T-helper 17 cell (primary cell): Measurements from ENCODE around the gene CFAP74. TPM values are rescaled to one million over a fixed set of nuclear protein-coding genes. Genes with fewer than 3 reads are reported as not detected.

Source experiments
- ATAC-seq: fragments of 150-1000 bp; cut with Tn5 transposase; 2 replicates; pipeline ENCODE4 v1.10.0; 2021; ENCODE audit warnings: mild to moderate bottlenecking, moderate library complexity
- DNase-seq, 3 donors: peaks; one replicate each; pipeline versions ENCODE4 v3.0.0 to v3.0.0-alpha.2; 2020 to 2021
- H3K9me3 ChIP-seq: one replicate; pipeline ENCODE4 v1.7.0; 2013; ENCODE audit warnings: low read length, mild to moderate bottlenecking; ENCODE audit not compliant: control insufficient read depth, poor library complexity, severe bottlenecking
- H3K27ac Mint-ChIP-seq: one replicate; pipeline ENCODE4 v1.8.0; 2022; ENCODE audit warnings: mild to moderate bottlenecking, moderate library complexity, mixed read lengths
- H3K27me3 Mint-ChIP-seq: one replicate; pipeline ENCODE4 v1.8.0; 2022; ENCODE audit warnings: mixed read lengths
- H3K36me3 Mint-ChIP-seq: one replicate; pipeline ENCODE4 v1.8.0; 2022; ENCODE audit warnings: low read depth, mixed read lengths
- H3K4me1 Mint-ChIP-seq: one replicate; pipeline ENCODE4 v1.8.0; 2022; ENCODE audit warnings: mild to moderate bottlenecking, mixed read lengths
- H3K4me3 Mint-ChIP-seq: one replicate; pipeline ENCODE4 v1.8.0; 2022; ENCODE audit warnings: mild to moderate bottlenecking, moderate library complexity, mixed read lengths
- total RNA-seq, 4 donors: library from RNA in 2 of 4; stranded (reverse) in 2 of 4; gene quantifications; one replicate each; pipeline ENCODE4 v1.2.3 and lab custom pipeline; 2022 to 2026

The CFAP74 gene
- total RNA-seq, 2 donors from 2014 or later = not detected

- DNase-seq (no peak), ATAC-seq (no peak)
- Mint-ChIP-seq H3K4me1 (no peaks in the 10 kb centered on the region), H3K36me3 (no peaks in the 10 kb centered on the region), H3K27me3 (peaks cover 4% of the 10 kb centered on the region), H3K4me3 (no peak overlapping the region), H3K27ac (no peak overlapping the region)
- no peaks in the 10 kb centered on the region for H3K9me3 ChIP-seq
These were observed 28.3 kb upstream of the CFAP74 start for GRCh38 chr1:2031546-2032540.

GRCh38 chr1:2030076-2030871, 26.7 kb upstream of the CFAP74 start:
- no peak for DNase-seq
- no peaks in the 10 kb centered on the region for H3K36me3 Mint-ChIP-seq
- no peak overlapping the region for H3K4me3 Mint-ChIP-seq
- H3K27ac Mint-ChIP-seq = no peak overlapping the region
- H3K9me3 ChIP-seq = no peaks in the 10 kb centered on the region
- H3K27me3 Mint-ChIP-seq = peaks cover 8% of the 10 kb centered on the region
- no peaks in the 10 kb centered on the region for H3K4me1 Mint-ChIP-seq
- no peak for ATAC-seq

GRCh38 chr1:2029561-2029960, 26.0 kb upstream of the CFAP74 start:
- Mint-ChIP-seq H3K4me3 (no peak overlapping the region), H3K36me3 (no peaks in the 10 kb centered on the region), H3K4me1 (no peaks in the 10 kb centered on the region), H3K27me3 (peaks cover 8% of the 10 kb centered on the region), H3K27ac (no peak overlapping the region)
- H3K9me3 ChIP-seq = no peaks in the 10 kb centered on the region
- DNase-seq (no peak), ATAC-seq (no peak)

- Mint-ChIP-seq H3K27ac (no peak overlapping the region), H3K4me1 (no peaks in the 10 kb centered on the region), H3K36me3 (no peaks in the 10 kb centered on the region), H3K4me3 (no peak overlapping the region), H3K27me3 (peaks cover 7% of the 10 kb centered on the region)
- no peak for DNase-seq
- H3K9me3 ChIP-seq = no peaks in the 10 kb centered on the region
- ATAC-seq = no peak
These were observed 25.4 kb upstream of the CFAP74 start for GRCh38 chr1:2028870-2029560.

GRCh38 chr1:2027961-2028583, 24.5 kb upstream of the CFAP74 start:
- ATAC-seq = no peak
- no peaks in the 10 kb centered on the region for H3K9me3 ChIP-seq
- Mint-ChIP-seq H3K27me3 (peaks cover 17% of the 10 kb centered on the region), H3K36me3 (no peaks in the 10 kb centered on the region), H3K4me1 (no peaks in the 10 kb centered on the region), H3K4me3 (no peak overlapping the region), H3K27ac (no peak overlapping the region)
- DNase-seq = no peak

GRCh38 chr1:2025491-2025981, 21.9 kb upstream of the CFAP74 start:
- no peaks in the 10 kb centered on the region for H3K9me3 ChIP-seq
- H3K4me3 Mint-ChIP-seq = no peak overlapping the region
- no peaks in the 10 kb centered on the region for H3K36me3 Mint-ChIP-seq
- DNase-seq (no peak), ATAC-seq (no peak)
- no peaks in the 10 kb centered on the region for H3K4me1 Mint-ChIP-seq
- peaks cover 37% of the 10 kb centered on the region for H3K27me3 Mint-ChIP-seq
- no peak overlapping the region for H3K27ac Mint-ChIP-seq

GRCh38 chr1:2024887-2025286, 21.3 kb upstream of the CFAP74 start:
- ATAC-seq (no peak), DNase-seq (no peak)
- H3K9me3 ChIP-seq = no peaks in the 10 kb centered on the region
- H3K27ac Mint-ChIP-seq = no peak overlapping the region
- no peak overlapping the region for H3K4me3 Mint-ChIP-seq
- no peaks in the 10 kb centered on the region for H3K36me3 Mint-ChIP-seq
- H3K27me3 Mint-ChIP-seq = peaks cover 43% of the 10 kb centered on the region
- H3K4me1 Mint-ChIP-seq = peaks cover under 1% of the 10 kb centered on the region

GRCh38 chr1:2024451-2024850, 20.9 kb upstream of the CFAP74 start:
- DNase-seq (no peak), ATAC-seq (no peak)
- Mint-ChIP-seq H3K36me3 (no peaks in the 10 kb centered on the region), H3K4me3 (no peak overlapping the region), H3K4me1 (peaks cover 2% of the 10 kb centered on the region), H3K27me3 (peaks cover 46% of the 10 kb centered on the region), H3K27ac (no peak overlapping the region)
- no peaks in the 10 kb centered on the region for H3K9me3 ChIP-seq

GRCh38 chr1:2023187-2023586, 19.6 kb upstream of the CFAP74 start:
- Mint-ChIP-seq H3K36me3 (no peaks in the 10 kb centered on the region), H3K4me3 (no peak overlapping the region), H3K4me1 (peaks cover 6% of the 10 kb centered on the region), H3K27me3 (peaks cover 51% of the 10 kb centered on the region), H3K27ac (no peak overlapping the region)
- ATAC-seq (no peak), DNase-seq (no peak)
- H3K9me3 ChIP-seq = no peaks in the 10 kb centered on the region

GRCh38 chr1:2022063-2022770, 18.6 kb upstream of the CFAP74 start:
- no peaks in the 10 kb centered on the region for H3K9me3 ChIP-seq
- Mint-ChIP-seq H3K4me1 (peaks cover 6% of the 10 kb centered on the region), H3K27me3 (peaks cover 60% of the 10 kb centered on the region), H3K27ac (no peak overlapping the region), H3K36me3 (no peaks in the 10 kb centered on the region), H3K4me3 (no peak overlapping the region)
- ATAC-seq (no peak), DNase-seq (no peak)

- no peaks in the 10 kb centered on the region for H3K9me3 ChIP-seq
- H3K27me3 Mint-ChIP-seq = peaks cover 67% of the 10 kb centered on the region
- no peaks in the 10 kb centered on the region for H3K36me3 Mint-ChIP-seq
- no peak for DNase-seq
- peaks cover 6% of the 10 kb centered on the region for H3K4me1 Mint-ChIP-seq
- H3K27ac Mint-ChIP-seq = no peak overlapping the region
- H3K4me3 Mint-ChIP-seq = no peak overlapping the region
- ATAC-seq = no peak
These were observed 18.0 kb upstream of the CFAP74 start for GRCh38 chr1:2021550-2021949.

- Mint-ChIP-seq H3K27me3 (peaks cover 75% of the 10 kb centered on the region), H3K4me3 (no peak overlapping the region), H3K36me3 (no peaks in the 10 kb centered on the region), H3K27ac (no peak overlapping the region), H3K4me1 (peaks cover 6% of the 10 kb centered on the region)
- ATAC-seq (no peak), DNase-seq (no peak)
- no peaks in the 10 kb centered on the region for H3K9me3 ChIP-seq
These were observed 16.7 kb upstream of the CFAP74 start for GRCh38 chr1:2020310-2020655.
